GM21526 (cell line): ENCODE results near the gene PHF13.

ENCODE experiments used
- ATAC-seq: cut with Tn5 transposase; IDR thresholded peaks from one replicate; pipeline ENCODE4 v1.9.1; 2021; ENCODE audit warnings: moderate library complexity; ENCODE audit not compliant: unreplicated experiment, low FRiP score

PHF13 gene

GRCh38 chr1:6601049-6601922 lies 12.2 kb upstream of the PHF13 start:
- ATAC-seq = no peak

GRCh38 chr1:6601923-6602668 lies 11.4 kb upstream of the PHF13 start:
- ATAC-seq = no peak

- peak; percentile 40 for ATAC-seq
Observed at GRCh38 chr1:6602669-6603237, 10.8 kb upstream of the PHF13 start, which contains the start of gene KLHL21. Gene KLHL21, minus strand, starts transcription at chr1:6602869. Its CDS starts 52 bp downstream, at chr1:6602817.

GRCh38 chr1:6603238-6603914 lies 10.2 kb upstream of the PHF13 start:
- peak; percentile 27 for ATAC-seq

GRCh38 chr1:6603915-6604558 lies 9.5 kb upstream of the PHF13 start:
- no peak for ATAC-seq

GRCh38 chr1:6612641-6613360 lies 730 bp upstream of the PHF13 start:
- peak; percentile 25 for ATAC-seq

GRCh38 chr1:6614019-6614928 lies 743 bp downstream of the PHF13 start:
- no peak for ATAC-seq

GRCh38 chr1:6614929-6615785 lies 1.6 kb downstream of the PHF13 start:
- no peak for ATAC-seq

GRCh38 chr1:6619045-6619444 lies 5.5 kb downstream of the PHF13 start:
- ATAC-seq = no peak

- ATAC-seq = no peak
Observed at GRCh38 chr1:6621429-6622391, 8.2 kb downstream of the PHF13 start.

- ATAC-seq = no peak
Observed at GRCh38 chr1:6622396-6623152, 9.0 kb downstream of the PHF13 start.

- no peak for ATAC-seq
Observed at GRCh38 chr1:6623269-6623965, 9.9 kb downstream of the PHF13 start.

- peak; percentile 63 for ATAC-seq
Observed at GRCh38 chr1:6624710-6625583, 11.4 kb downstream of the PHF13 start, which contains the start of gene THAP3. Gene THAP3, plus strand, starts transcription at chr1:6624868. Its CDS starts 351 bp downstream, at chr1:6625219.

- no peak for ATAC-seq
Observed at GRCh38 chr1:6625584-6626149, 12.1 kb downstream of the PHF13 start.
